HepG2 (cell line): ENCODE results near the gene CDH13. TPM values are rescaled to one million over a fixed set of nuclear protein-coding genes. Genes with fewer than 3 reads are reported as not detected.

ENCODE experiments used
- ATAC-seq: fragments of 200-7000 bp; cut with Tn5 transposase; 3 replicates; pipeline ENCODE4 v1.9.1; 2020; ENCODE audit warnings: mild to moderate bottlenecking, moderate library complexity
- BruUV-seq: library from RNA; stranded (reverse); fragments of 400-500 nt; replicated peaks from 2 replicates; lab custom pipeline; 2021; lab: Mats Ljungman, UMichigan
- CTCF ChIA-PET: fragments of 300-600 bp; formaldehyde crosslinking; extraction: SDS; loops from one replicate; lab custom pipeline; 2021; ENCODE audit warnings: low total read pairs, inconsistent platforms, low intra/inter-chr PET ratio; lab: Yijun Ruan, JAX
- POLR2A ChIA-PET: fragments of 350-600 bp; sonication (Branson Sonifier 250); formaldehyde crosslinking; loops from one replicate; lab custom pipeline; 2020; ENCODE audit warnings: antibody characterized with exemption, inconsistent platforms; lab: Yijun Ruan, JAX
- DNase-seq: peaks from one replicate; pipeline ENCODE4 v3.0.0-alpha.2; 2015; ENCODE audit warnings: low spot score
- FAIRE-seq: peaks from 3 replicates; lab custom pipeline; 2011; peaks lifted over from hg19 to GRCh38; lab: Jason Lieb, UNC
- H2AFZ ChIP-seq: one replicate; pipeline ENCODE4 v1.6.1; 2011; ENCODE audit warnings: low read length, inconsistent platforms
- H3K27ac ChIP-seq: fragments of 300-600 bp; 3 replicates; pipeline ENCODE4 v1.8.0; 2011; ENCODE audit warnings: mixed run types, mild to moderate bottlenecking, mixed read lengths, low read length, inconsistent platforms; ENCODE audit not compliant: insufficient read depth; ENCODE audit errors: extremely low read length
- H3K27me3 ChIP-seq, 2 experiments: fragments of 200-600 bp in 1 of 2; 2 replicates in 1 of 2; 3 replicates in 1 of 2; pipeline versions ENCODE4 v1.6.0 to v1.8.0; 2011; ENCODE audit warnings: low read length in 2 of 2, mild to moderate bottlenecking in 2 of 2, moderate library complexity in 2 of 2, inconsistent platforms in 1 of 2; ENCODE audit not compliant: insufficient read depth in 2 of 2, control insufficient read depth in 1 of 2
- H3K36me3 ChIP-seq, 2 experiments: fragments of 200-600 bp in 1 of 2; replicated peaks in 1 of 2; 2 replicates in 1 of 2; 3 replicates in 1 of 2; pipeline versions ENCODE4 v1.5.1 to v1.8.0; 2011; ENCODE audit warnings: low read length in 2 of 2, inconsistent platforms in 1 of 2; ENCODE audit not compliant: insufficient read depth in 2 of 2, control insufficient read depth in 1 of 2
- H3K4me1 ChIP-seq: 2 replicates; pipeline ENCODE4 v1.5.1; 2012; ENCODE audit warnings: low read length, inconsistent platforms; ENCODE audit not compliant: insufficient read depth
- H3K4me2 ChIP-seq: 2 replicates; pipeline ENCODE4 v1.6.0; 2011; ENCODE audit warnings: low read depth, low read length, inconsistent platforms
- H3K4me3 ChIP-seq, 3 experiments: fragments of 200-600 bp in 1 of 3; sonication (generic), shearing (Covaris generic) in 1 of 3; replicated peaks in 1 of 3; 2 replicates each; pipeline ENCODE4 v1.5.1; 2011 to 2016; ENCODE audit warnings: low read length in 3 of 3, inconsistent platforms in 2 of 3, low read depth in 2 of 3, mild to moderate bottlenecking in 2 of 3, control low read depth in 1 of 3, mixed read lengths in 1 of 3; ENCODE audit not compliant: insufficient read depth in 1 of 3
- H3K79me2 ChIP-seq: one replicate; pipeline ENCODE4 v1.6.1; 2011; ENCODE audit warnings: low read length, inconsistent platforms; ENCODE audit not compliant: insufficient read depth
- H3K9ac ChIP-seq: 2 replicates; pipeline ENCODE4 v1.6.0; 2011; ENCODE audit warnings: mild to moderate bottlenecking, low read depth, low read length, inconsistent platforms; ENCODE audit not compliant: insufficient read depth
- H3K9me3 ChIP-seq: 2 replicates; pipeline ENCODE4 v1.5.1; 2012; ENCODE audit warnings: mild to moderate bottlenecking, low read length
- H4K20me1 ChIP-seq: 2 replicates; pipeline ENCODE4 v1.6.0; 2011; ENCODE audit warnings: inconsistent platforms, mild to moderate bottlenecking, low read length, moderate library complexity; ENCODE audit not compliant: insufficient read depth
- ARHGAP35 ChIP-seq: sonication (generic); formaldehyde crosslinking; IDR thresholded peaks from 2 replicates; pipeline ENCODE4 v1.9.0; 2022; ENCODE audit warnings: mild to moderate bottlenecking, inconsistent platforms, moderate library complexity, missing genetic modification reagents, borderline replicate concordance
- ESRRA ChIP-seq: sonication (generic); formaldehyde crosslinking; IDR thresholded peaks from 2 replicates; pipeline ENCODE4 v1.5.1; 2020; ENCODE audit warnings: mild to moderate bottlenecking, low read depth, missing genetic modification reagents
- HNRNPLL ChIP-seq: fragments of 200-400 bp; formaldehyde crosslinking; IDR thresholded peaks from 2 replicates; pipeline ENCODE4 v1.6.1; 2017; ENCODE audit warnings: mild to moderate bottlenecking, low read depth, low read length; ENCODE audit not compliant: poor library complexity, severe bottlenecking
- MED13 ChIP-seq: sonication (generic); formaldehyde crosslinking; IDR thresholded peaks from 2 replicates; pipeline ENCODE4 v1.5.0; 2020; ENCODE audit warnings: missing genetic modification reagents
- PHF8 ChIP-seq: sonication (generic); formaldehyde crosslinking; IDR thresholded peaks from 2 replicates; pipeline ENCODE4 v1.5.0; 2020; ENCODE audit warnings: missing genetic modification reagents
- SIN3A ChIP-seq: IDR thresholded peaks from 2 replicates; pipeline ENCODE4 v1.6.1; 2011; ENCODE audit warnings: low read depth, mild to moderate bottlenecking, control low read depth, low read length, borderline replicate concordance
- TFAP4 ChIP-seq: sonication (generic); IDR thresholded peaks from 2 replicates; pipeline ENCODE4 v1.6.1; 2016; ENCODE audit warnings: low read depth, borderline replicate concordance
- U2AF1 ChIP-seq: fragments of 200-400 bp; formaldehyde crosslinking; optimal IDR thresholded peaks from 2 replicates; pipeline ENCODE3; 2017; ENCODE audit warnings: mild to moderate bottlenecking, low read depth, low read length
- ZNF20 ChIP-seq: sonication (generic); formaldehyde crosslinking; IDR thresholded peaks from 2 replicates; pipeline ENCODE4 v1.4.0; 2020; ENCODE audit warnings: mild to moderate bottlenecking, moderate library complexity, missing genetic modification reagents
- ZNF724P ChIP-seq: sonication (generic); formaldehyde crosslinking; IDR thresholded peaks from 2 replicates; pipeline ENCODE4 v1.8.0; 2022; ENCODE audit warnings: missing genetic modification reagents, borderline replicate concordance
- WGBS: methylation state at CpG from one replicate; pipeline ENCODE4 v1.1.6; 2017; ENCODE audit warnings: low lambda C conversion rate; 5-methylcytosine and 5-hydroxymethylcytosine counted together
- in situ Hi-C: cut with HindIII; loops from 2 replicates; pipeline ENCODE4 v1.10.0; 2017; ENCODE audit warnings: low pct_unique_long_range_greater_than_20kb; ENCODE audit not compliant: extremely low pct_ligation_motif_present
- intact Hi-C: fragments of 100-400 bp; cut with micrococcal nuclease; formaldehyde crosslinking; loops from one replicate; pipeline ENCODE4 v1.10.0; 2022; ENCODE audit not compliant: unreplicated experiment
- polyA plus RNA-seq, 8 experiments: library from polyadenylated mRNA; depleted of rRNA in 3 of 8; stranded (reverse) in 7 of 8; unstranded in 1 of 8; fragments of >200 nt; fragmentation: Illumina TruSeq in 4 of 8; extraction: Trizol in 4 of 8; gene quantifications; 2 replicates each; pipeline versions ENCODE4 v1.2.1 to v1.2.3, GENCODE V29; 2011 to 2016; ENCODE audit warnings: low read depth in 4 of 8, missing spikeins in 1 of 8, mixed read lengths in 1 of 8; ENCODE audit not compliant: insufficient read depth in 1 of 8
- total RNA-seq, 5 experiments: library from RNA; depleted of rRNA; stranded (reverse); fragments of >200 nt; fragmentation: Illumina TruSeq; extraction: Trizol; gene quantifications; 2 replicates each; pipeline ENCODE4 v1.2.3, GENCODE V29; 2016; ENCODE audit warnings: low read depth in 1 of 5
- TF ChIP-seq, protein P1 (sequence below): sonication (generic); formaldehyde crosslinking; conservative IDR thresholded peaks from 2 replicates; pipeline ENCODE4 v1.4.0; 2020; ENCODE audit warnings: mild to moderate bottlenecking, missing genetic modification reagents, moderate library complexity
- TF ChIP-seq, protein P2 (sequence below): sonication (generic); formaldehyde crosslinking; conservative IDR thresholded peaks from 2 replicates; pipeline ENCODE4 v1.4.0; 2020; ENCODE audit warnings: missing genetic modification reagents
- TF ChIP-seq, protein P3 (sequence below): sonication (generic); formaldehyde crosslinking; IDR thresholded peaks from 2 replicates; pipeline ENCODE4 v1.4.0; 2020; ENCODE audit warnings: missing genetic modification reagents, mild to moderate bottlenecking, borderline replicate concordance

The CDH13 gene
- total and polyA plus RNA-seq, 2 of the 13 experiments (the other 11 are each of a cell fraction or from before 2014, with no cell fraction given): not detected

DNA sequence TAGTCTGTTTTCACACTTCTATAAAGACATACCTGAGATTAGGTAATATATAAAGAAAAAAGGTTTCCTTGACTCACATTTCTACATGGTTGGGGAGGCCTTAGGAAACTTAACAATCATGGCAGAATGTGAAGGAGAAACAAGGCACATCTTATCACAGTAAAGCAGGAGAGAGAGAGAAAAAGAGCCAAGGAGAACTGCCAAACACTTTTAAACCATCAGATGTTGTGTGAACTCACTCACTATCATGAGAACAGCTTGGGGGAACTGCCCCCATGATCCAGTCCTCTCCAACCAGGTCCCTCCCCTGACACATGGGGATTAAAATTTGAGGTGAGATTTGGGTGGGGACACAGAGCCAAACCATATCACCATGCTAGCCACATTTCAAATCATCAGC lies 547.9 kb downstream of the CDH13 start (continued):
- TF ChIP-seq U2AF1 (no peak), SIN3A (no peak), TFAP4 (no peak), ESRRA (CRISPR knock-in tag) (no peak)
- TF ChIP-seq, protein P1, sequence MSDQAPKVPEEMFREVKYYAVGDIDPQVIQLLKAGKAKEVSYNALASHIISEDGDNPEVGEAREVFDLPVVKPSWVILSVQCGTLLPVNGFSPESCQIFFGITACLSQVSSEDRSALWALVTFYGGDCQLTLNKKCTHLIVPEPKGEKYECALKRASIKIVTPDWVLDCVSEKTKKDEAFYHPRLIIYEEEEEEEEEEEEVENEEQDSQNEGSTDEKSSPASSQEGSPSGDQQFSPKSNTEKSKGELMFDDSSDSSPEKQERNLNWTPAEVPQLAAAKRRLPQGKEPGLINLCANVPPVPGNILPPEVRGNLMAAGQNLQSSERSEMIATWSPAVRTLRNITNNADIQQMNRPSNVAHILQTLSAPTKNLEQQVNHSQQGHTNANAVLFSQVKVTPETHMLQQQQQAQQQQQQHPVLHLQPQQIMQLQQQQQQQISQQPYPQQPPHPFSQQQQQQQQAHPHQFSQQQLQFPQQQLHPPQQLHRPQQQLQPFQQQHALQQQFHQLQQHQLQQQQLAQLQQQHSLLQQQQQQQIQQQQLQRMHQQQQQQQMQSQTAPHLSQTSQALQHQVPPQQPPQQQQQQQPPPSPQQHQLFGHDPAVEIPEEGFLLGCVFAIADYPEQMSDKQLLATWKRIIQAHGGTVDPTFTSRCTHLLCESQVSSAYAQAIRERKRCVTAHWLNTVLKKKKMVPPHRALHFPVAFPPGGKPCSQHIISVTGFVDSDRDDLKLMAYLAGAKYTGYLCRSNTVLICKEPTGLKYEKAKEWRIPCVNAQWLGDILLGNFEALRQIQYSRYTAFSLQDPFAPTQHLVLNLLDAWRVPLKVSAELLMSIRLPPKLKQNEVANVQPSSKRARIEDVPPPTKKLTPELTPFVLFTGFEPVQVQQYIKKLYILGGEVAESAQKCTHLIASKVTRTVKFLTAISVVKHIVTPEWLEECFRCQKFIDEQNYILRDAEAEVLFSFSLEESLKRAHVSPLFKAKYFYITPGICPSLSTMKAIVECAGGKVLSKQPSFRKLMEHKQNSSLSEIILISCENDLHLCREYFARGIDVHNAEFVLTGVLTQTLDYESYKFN (CRISPR knock-in tag): no peak

GRCh38 chr16:83176802-83177201 lies 550.0 kb downstream of the CDH13 start:
- ATAC-seq (no peak), DNase-seq (no peak), FAIRE-seq (no peak)
- no peak overlapping the region for H3K9ac ChIP-seq
- H3K27me3 ChIP-seq: no peaks in the 10 kb centered on the region
- ChIA-PET CTCF (no interaction called here), POLR2A (no interaction called here)
- BruUV-seq: no TSS peak
- no peak overlapping the region for H3K4me3 ChIP-seq
- H3K79me2 ChIP-seq: no peaks in the 10 kb centered on the region
- H4K20me1 ChIP-seq: no peaks in the 10 kb centered on the region
- intact Hi-C loops (no loop called here), in situ Hi-C loops (no loop called here)
- no peak overlapping the region for H3K27ac ChIP-seq
- H3K36me3 ChIP-seq: no peaks in the 10 kb centered on the region
- WGBS: 24% methylated on average over 4 of the region's 4 CpGs
- H3K9me3 ChIP-seq: no peaks in the 10 kb centered on the region
- TF ChIP-seq ARHGAP35 (CRISPR knock-in tag): no peak
- no peak for TF ChIP-seq ZNF20 (CRISPR knock-in tag)
- no peak for TF ChIP-seq ZNF724P (CRISPR knock-in tag)
- no peak for TF ChIP-seq HNRNPLL
- TF ChIP-seq, protein P2, sequence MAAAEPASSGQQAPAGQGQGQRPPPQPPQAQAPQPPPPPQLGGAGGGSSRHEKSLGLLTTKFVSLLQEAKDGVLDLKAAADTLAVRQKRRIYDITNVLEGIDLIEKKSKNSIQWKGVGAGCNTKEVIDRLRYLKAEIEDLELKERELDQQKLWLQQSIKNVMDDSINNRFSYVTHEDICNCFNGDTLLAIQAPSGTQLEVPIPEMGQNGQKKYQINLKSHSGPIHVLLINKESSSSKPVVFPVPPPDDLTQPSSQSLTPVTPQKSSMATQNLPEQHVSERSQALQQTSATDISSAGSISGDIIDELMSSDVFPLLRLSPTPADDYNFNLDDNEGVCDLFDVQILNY (CRISPR knock-in tag): no peak
- TF ChIP-seq MED13: no peak
- TF ChIP-seq, protein P3, sequence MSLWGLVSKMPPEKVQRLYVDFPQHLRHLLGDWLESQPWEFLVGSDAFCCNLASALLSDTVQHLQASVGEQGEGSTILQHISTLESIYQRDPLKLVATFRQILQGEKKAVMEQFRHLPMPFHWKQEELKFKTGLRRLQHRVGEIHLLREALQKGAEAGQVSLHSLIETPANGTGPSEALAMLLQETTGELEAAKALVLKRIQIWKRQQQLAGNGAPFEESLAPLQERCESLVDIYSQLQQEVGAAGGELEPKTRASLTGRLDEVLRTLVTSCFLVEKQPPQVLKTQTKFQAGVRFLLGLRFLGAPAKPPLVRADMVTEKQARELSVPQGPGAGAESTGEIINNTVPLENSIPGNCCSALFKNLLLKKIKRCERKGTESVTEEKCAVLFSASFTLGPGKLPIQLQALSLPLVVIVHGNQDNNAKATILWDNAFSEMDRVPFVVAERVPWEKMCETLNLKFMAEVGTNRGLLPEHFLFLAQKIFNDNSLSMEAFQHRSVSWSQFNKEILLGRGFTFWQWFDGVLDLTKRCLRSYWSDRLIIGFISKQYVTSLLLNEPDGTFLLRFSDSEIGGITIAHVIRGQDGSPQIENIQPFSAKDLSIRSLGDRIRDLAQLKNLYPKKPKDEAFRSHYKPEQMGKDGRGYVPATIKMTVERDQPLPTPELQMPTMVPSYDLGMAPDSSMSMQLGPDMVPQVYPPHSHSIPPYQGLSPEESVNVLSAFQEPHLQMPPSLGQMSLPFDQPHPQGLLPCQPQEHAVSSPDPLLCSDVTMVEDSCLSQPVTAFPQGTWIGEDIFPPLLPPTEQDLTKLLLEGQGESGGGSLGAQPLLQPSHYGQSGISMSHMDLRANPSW (CRISPR knock-in tag): no peak
- no peak for TF ChIP-seq PHF8 (CRISPR knock-in tag)
- H2AFZ ChIP-seq: no peak overlapping the region
- no peaks in the 10 kb centered on the region for H3K4me1 ChIP-seq
- no peak overlapping the region for H3K4me2 ChIP-seq
